Esophagus squamous epithelium (tissue), 4 donors: ENCODE results near the gene C2orf49.

Experiments used
- POLR2A ChIP-seq, 4 donors: fragments of 450-650 bp; IDR thresholded peaks; one replicate each; pipeline ENCODE4 v1.6.1; 2017; ENCODE audit warnings: antibody characterized with exemption in 4 of 4, mild to moderate bottlenecking in 4 of 4, moderate library complexity in 3 of 4
- TF ChIP-seq, protein P1 (sequence below), 6 experiments: fragments of 450-650 bp in 4 of 6; fragments of 200-600 bp in 2 of 6; sonication (generic) in 2 of 6; IDR thresholded peaks; one replicate each; pipeline ENCODE4 v1.5.1; 2016 to 2019; ENCODE audit warnings: antibody characterized with exemption in 6 of 6, mild to moderate bottlenecking in 4 of 6, moderate library complexity in 4 of 6

DNA sequence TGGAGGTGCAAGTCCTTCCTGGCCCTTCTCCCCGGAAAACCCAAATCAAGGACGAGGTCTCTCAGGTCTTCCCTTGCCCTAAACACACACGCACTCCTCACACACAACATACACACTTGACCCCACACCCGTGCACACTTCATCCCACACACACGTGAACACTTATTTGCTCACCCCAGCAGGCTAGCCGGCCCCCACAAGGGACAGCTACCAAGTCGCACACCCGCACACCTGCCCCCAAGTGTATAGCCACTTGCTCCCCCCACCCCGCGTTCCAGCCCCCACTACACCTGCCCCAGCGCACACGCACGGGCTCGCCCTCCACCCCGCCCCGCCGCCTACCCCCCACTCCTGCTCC is 8.2 kb upstream of the C2orf49 start:
- TF ChIP-seq, protein P1, sequence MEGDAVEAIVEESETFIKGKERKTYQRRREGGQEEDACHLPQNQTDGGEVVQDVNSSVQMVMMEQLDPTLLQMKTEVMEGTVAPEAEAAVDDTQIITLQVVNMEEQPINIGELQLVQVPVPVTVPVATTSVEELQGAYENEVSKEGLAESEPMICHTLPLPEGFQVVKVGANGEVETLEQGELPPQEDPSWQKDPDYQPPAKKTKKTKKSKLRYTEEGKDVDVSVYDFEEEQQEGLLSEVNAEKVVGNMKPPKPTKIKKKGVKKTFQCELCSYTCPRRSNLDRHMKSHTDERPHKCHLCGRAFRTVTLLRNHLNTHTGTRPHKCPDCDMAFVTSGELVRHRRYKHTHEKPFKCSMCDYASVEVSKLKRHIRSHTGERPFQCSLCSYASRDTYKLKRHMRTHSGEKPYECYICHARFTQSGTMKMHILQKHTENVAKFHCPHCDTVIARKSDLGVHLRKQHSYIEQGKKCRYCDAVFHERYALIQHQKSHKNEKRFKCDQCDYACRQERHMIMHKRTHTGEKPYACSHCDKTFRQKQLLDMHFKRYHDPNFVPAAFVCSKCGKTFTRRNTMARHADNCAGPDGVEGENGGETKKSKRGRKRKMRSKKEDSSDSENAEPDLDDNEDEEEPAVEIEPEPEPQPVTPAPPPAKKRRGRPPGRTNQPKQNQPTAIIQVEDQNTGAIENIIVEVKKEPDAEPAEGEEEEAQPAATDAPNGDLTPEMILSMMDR (IDR thresholded peaks at IDR 0.05): no peak
- TF ChIP-seq POLR2A (IDR thresholded peaks at IDR 0.05): no peak
